Measurements from ENCODE around the gene MBNL1.

The MBNL1 gene

GRCh38 chr3:152443212-152444023 is 174.7 kb downstream of the MBNL1 start:
- peak; percentile 37 for DNase-seq (ENCODE audit: low read depth)
- H3K4me3 ChIP-seq (ENCODE audit: low read depth, low read length): no peak overlapping the region
- no peak for TF ChIP-seq CTCF (conservative IDR thresholded peaks at IDR 0.05; ENCODE audit: low read depth, low read length)

GRCh38 chr3:152444029-152444641 is 175.4 kb downstream of the MBNL1 start:
- no peak overlapping the region for H3K4me3 ChIP-seq (ENCODE audit: low read depth, low read length)
- peak; percentile 84 for DNase-seq (ENCODE audit: low read depth)
- TF ChIP-seq CTCF (conservative IDR thresholded peaks at IDR 0.05; ENCODE audit: low read depth, low read length): peak; percentile 64

GRCh38 chr3:152445212-152445611 is 176.5 kb downstream of the MBNL1 start:
- DNase-seq (ENCODE audit: low read depth): no peak
- no peak overlapping the region for H3K4me3 ChIP-seq (ENCODE audit: low read depth, low read length)
- no peak for TF ChIP-seq CTCF (conservative IDR thresholded peaks at IDR 0.05; ENCODE audit: low read depth, low read length)

GRCh38 chr3:152446495-152446894 is 177.8 kb downstream of the MBNL1 start:
- H3K4me3 ChIP-seq (ENCODE audit: low read depth, low read length): no peak overlapping the region
- no peak for DNase-seq (ENCODE audit: low read depth)
- no peak for TF ChIP-seq CTCF (conservative IDR thresholded peaks at IDR 0.05; ENCODE audit: low read depth, low read length)

GRCh38 chr3:152447511-152447910 is 178.8 kb downstream of the MBNL1 start:
- TF ChIP-seq CTCF (conservative IDR thresholded peaks at IDR 0.05; ENCODE audit: low read depth, low read length): no peak
- DNase-seq (ENCODE audit: low read depth): no peak
- no peak overlapping the region for H3K4me3 ChIP-seq (ENCODE audit: low read depth, low read length)

GRCh38 chr3:152448091-152448490 is 179.4 kb downstream of the MBNL1 start:
- DNase-seq (ENCODE audit: low read depth): no peak
- H3K4me3 ChIP-seq (ENCODE audit: low read depth, low read length): no peak overlapping the region
- TF ChIP-seq CTCF (conservative IDR thresholded peaks at IDR 0.05; ENCODE audit: low read depth, low read length): no peak
